ENCODE results near the gene XKR7.

Gene XKR7

DNA sequence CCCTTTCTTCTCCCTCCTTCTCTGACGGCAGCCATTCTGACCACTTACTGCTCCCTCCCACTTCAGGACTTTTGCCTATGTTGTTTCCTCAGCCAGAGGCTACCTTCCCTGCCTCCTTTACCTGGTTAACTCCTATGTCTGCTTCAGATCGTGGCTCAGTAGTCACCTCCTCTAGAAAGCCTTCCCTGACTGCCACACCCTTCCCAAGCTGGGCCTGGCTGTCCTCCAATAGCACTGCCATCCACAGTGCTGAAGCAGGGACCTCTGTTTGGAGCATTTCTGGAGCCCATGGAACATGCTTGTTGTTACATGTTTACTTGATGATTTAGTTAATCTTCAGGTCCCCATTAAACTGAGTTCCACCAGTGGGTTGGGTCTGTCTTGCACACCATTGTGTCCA lies 13.8 kb downstream of the XKR7 start:
- DNase-seq, result no peak

DNA sequence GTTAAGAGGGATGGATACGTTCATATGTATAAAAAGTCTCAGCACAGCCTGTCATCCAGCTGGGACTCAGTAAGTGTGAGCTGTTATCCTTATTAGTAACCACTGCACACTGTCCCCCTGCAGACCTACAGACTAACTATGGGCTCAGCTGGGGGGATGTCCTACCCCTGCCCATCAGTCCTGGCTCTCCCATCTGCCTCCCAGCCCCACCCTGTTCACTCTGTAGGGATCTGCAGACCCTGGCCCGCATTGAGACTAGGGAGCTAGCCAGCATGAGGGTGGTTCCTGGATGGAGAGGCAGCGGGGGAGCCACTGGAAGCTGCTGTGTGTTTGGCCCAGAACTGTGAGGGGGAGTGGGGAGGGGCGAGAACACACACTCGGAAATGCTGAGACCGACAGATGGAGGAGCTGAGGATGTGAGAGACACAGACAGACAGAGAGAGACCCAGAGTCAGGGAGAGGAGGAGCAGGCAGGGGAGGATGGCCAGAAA lies 17.1 kb downstream of the XKR7 start:
- DNase-seq, result no peak

DNA sequence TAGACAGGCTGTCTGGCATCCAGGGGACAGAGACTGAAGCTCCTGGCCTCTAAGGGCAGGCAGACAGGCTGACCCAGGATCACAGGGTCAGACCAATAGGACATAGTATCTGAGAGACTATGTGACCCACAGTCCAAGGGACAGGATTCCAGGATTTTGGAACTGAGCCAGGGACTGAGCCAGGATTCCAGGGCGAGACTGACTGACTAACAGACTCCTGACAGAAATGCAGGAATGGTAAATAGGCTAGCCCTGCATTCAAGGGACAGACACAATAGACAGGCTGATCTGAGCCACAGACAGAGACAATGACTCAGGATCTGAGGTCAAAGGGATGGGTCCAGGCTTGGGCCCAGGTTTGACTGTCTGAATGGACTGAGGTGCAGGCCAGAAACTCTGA lies 19.8 kb downstream of the XKR7 start:
- no peak for DNase-seq

DNA sequence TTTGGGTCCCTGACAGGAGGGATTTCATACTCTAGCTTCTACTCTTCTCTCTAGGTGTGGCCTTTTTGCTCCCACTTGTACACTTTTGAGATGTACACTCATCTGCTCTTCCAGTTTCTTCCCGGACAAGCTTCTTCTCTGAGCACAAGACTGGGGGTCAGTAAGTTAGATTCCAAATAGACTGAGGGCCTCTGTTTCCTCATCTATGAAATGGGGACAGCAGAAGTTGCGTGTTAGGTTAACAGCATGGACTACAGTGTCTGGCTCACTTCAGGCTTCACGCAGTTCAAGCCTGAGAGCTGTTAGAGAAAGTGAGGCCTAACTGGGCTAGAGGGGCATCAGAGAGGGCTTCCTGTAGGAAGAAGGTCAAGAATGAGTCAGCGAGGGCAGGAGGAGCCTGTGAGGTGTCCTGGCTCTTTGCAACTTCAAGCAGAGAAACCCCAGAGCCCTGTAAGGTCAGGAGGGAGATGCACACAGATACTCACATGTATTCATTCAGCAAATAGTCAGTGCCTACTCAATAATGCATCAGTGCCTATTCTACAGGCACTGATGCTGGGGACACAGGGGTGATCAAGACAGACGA lies 20.6 kb downstream of the XKR7 start:
- DNase-seq, result no peak

DNA sequence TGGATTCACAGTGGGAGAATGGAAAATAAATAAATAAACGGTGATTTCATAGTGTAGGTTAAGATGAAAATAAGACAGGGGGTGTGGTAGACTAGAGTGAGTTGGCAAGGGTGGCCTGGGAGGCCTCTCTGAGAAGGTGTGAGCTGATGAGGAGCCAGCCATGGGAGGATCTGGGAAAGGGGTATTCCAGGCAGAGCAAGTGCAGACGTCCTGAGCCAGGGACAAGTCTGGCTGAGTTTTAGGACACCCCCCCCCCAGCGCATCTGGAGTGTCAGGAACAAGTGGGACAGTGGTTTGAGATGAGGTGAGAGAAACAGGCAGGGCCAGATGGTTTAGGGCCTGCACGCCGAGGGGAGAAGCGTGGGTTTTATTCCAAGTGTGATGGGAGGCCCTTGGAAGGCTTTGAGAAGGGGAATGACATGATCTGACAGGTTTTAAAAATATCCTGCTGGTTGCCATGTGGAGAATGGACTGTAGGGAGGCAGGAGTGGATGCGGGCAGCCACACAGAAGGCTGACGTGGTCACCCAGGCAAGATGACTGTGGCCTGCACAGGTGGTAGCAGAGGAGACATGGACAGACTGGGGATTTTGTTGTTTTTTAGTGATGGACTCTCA lies 21.2 kb downstream of the XKR7 start:
- DNase-seq, result no peak

DNA sequence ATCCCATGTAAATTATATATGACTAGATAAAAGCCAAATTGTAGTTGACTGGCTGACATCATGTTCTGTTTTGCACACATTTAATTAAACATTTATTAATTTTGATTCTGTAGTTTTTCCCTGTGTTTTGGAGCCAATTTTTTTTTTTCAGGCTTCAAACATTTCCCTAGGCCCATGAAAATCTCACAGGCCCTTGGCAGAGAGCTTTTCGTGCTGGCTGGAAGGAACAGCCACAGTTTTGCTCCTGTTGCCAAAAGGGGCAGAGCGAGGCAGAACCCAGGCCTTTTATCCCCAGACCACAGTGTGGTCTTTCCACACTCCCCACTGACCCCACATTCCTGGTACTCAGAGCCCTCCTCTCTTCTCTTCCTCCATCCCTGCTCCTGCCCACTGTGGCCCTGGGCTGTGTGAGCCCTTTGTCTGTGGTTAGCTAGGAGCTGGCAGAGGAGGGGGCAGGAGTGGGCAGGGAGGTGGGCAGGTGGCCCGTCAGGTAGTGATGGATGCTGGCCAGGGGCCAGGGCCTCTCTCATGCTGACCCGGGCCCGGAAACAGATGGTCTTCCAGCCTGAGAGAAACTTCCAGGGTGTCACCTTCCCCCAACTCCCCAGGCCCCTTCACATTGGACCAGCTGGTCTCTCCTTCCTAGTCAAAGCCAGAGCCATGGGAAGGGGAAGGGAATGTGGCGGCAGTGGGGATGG lies 22.8 kb downstream of the XKR7 start:
- no peak for DNase-seq

DNA sequence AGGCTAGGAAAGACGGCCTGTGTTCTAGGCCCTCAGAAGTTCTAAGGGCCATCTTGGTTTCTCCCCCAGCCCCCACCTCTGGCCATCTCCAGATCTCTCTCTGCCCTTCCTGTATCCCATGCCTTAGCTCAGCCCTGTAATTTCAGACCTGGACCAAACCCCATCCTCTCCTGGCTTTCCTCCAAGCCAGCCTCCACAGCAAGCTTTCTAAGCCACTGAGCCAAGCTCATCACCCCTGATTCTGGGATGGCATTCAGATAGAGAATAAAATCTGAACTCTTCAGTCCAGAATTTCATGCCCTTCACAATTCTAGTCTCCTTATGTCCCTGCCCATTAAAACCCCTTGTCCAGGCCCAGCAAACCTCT lies 23.4 kb downstream of the XKR7 start:
- DNase-seq, result no peak

DNA sequence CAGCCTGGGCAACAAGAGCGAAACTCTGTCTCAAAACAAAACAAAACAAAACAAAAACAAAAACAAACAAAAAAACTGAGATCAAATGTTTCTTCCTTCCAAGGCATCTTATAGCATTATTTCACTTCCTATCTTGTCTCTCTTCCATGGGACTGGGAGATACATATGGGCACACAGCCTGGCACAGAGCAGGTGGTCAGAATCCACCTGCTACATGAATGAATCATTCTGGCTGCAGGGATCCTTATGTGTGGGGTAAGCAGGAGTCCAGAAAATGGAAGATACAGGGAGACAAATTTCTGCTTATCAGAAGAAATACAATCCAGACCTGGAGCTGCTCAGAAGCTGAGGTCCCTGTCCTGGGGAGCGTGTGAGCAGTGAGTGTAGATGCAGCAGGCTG lies 24.1 kb downstream of the XKR7 start:
- no peak for DNase-seq

DNA sequence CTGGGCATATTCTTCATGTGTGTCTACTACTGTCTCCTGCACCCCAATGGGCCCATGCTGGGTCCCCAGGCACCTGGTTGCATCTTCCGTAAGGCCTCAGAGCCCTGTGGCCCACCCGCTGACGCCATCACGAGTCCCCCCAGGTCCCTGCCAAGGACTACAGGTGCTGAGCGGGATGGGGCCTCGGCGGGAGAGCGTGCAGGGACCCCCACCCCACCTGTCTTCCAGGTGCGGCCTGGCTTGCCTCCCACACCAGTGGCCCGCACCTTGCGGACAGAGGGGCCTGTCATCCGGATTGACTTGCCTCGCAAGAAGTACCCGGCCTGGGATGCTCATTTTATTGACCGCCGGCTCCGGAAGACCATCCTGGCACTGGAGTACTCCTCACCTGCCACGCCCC lies 29.0 kb downstream of the XKR7 start:
- DNase-seq, result no peak

DNA sequence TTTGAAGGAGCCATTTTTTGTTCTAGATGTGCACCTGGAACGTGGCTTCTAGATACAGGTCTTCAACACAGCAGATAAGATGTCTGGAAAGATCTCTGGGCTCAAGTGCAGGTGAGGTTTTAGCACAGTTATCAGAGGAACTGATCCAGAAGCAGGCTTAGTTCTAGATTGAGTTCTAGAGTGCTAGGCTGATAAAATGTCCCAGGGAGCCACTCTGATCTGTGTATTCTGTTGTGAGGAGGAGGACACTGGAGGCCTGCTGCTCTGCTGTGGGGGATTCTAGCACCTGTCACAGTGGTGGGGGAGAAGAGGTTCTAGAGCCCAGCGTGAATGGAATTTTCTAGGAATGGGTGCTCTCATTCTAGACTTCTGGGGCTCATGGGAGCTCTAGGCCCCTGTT lies 30.3 kb downstream of the XKR7 start:
- DNase-seq, result no peak

DNA sequence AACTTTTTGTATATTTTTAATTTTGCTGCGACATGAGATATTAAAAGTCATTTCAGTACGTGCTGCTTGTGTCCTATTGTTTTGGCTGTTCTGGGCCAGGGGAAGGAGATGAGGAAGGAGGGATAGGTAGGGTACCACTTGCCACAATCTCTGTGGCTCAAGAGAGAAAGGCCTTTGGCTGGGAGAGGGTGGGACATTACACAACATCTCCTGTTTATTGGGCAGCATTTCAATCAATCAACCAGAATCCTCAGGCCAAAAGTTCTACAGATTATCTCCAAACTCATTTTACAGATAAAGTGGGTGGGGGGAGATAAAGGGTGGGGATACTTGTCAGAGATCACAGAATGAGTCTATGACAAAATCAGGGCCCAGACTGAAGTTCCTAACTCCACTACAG lies 35.4 kb downstream of the XKR7 start:
- DNase-seq, result no peak

DNA sequence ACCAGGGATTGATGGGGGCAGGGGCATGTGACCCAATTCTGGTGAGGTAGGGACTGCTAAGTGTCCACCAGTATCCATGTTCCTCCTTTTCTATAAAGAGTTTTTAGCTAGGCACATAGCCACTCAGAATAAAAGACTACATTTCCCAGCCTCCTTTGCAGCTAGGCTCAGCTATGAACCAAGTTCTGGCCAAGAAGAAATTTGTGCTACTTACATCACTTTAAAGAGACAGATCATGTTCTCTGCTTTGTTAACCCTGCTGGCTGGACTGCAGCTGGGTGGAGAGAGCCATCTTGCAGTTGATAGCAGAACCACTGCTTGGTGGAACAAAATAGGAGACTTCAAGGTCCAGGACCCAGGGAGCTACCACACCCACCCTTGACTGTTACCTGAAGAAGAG lies 37.0 kb downstream of the XKR7 start:
- no peak for DNase-seq

DNA sequence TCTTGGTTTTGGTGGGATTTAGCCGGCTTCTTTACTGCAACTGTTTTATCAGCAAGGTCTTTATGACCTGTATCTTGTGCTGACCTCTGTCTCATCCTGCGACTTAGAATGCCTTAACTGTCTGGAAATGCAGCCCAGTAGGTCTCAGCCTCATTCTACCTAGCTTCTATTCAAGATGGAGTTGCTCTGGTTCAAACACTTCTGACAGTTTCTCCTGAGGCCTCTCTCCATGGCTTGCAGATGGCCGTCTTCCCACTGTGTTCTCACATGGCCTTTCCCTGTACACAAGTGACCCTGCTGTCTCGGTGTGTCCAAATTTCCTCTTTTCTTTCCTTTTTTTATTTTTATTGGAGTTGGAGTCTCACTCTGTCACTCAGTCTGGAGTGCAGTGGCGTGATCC lies 38.1 kb downstream of the XKR7 start:
- no peak for DNase-seq

DNA sequence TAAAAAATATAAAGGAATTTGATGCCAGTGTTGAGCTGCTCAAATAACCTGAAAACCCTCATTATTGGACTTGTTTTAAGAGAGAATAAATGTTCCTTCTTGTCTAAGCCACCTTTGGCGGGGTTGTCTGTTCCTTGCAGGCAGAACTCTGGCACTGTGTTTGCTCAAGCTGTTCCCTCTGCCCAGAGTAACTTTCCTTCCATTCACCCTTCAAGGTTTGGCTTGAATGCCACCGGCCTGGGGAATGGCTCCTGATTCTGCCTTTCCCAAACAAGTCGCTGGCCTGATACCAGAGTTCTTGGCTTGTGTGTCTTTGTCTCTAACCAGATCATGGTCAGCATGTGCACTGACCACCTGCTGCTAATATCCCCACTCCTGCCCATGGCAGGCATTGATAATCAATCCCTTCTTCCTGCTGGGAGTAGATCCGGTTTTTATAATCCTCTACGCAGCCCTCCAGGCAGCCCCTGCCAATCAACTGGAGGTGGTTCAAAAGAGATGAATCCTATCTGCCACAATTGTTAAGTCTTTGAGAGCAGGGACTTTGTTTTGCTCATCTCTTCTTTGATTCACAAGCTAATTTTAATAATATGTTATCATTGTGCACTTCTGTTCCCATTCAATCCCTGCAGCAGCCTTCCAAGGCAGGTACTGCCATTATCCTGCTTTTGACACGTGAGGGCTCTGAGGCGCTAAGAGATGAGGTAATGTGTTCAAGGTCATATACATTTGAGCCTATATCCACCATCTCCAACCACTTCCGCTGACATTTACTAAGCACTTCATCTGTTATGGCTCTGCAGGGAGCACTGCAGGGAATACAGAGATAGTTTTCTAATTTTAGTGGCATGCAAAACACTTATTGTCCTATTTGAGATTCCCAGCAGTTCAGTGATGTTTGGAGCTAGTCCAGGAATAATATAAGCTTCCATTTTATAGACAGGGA lies 39.2 kb downstream of the XKR7 start:
- no peak for DNase-seq

DNA sequence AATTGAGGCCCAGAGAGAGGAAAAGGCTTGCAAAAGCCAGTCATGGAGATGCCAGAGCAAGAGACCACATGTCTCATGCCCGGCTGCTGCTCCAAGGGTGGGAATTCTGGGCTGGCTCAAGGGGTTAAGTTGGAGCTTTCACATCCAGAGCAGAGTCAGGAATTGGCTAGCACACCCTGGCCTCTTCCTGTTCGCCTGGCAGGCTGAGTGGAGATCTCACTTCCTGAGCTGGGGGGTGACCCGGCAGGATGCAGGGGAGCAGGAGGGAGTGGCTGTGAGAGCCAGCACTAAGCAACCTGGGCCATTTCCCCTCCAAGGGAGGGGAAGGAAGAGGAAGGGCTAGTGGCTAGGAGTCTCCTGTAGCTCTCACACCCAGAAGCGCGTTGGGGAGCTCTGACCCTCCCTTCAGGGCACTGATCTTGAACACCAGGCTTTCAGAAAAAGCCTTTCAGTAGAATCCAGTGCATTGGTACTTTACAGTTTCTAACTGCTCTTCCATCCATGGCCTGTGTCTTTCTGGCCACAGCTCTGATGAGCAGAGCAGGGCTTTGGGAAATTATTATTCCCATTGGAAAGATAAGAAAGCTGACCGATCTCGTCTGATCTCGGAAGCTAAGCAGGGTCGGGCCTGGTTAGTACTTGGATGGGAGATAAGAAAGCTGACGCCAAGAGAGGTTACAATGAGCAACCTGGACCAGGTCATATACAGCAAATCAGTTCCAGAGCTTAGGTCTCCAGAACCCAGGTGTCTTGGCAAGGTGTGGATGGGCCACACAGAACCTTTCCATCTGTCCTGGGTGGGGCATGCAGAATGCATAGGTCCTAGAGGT lies 40.1 kb downstream of the XKR7 start:
- no peak for DNase-seq

DNA sequence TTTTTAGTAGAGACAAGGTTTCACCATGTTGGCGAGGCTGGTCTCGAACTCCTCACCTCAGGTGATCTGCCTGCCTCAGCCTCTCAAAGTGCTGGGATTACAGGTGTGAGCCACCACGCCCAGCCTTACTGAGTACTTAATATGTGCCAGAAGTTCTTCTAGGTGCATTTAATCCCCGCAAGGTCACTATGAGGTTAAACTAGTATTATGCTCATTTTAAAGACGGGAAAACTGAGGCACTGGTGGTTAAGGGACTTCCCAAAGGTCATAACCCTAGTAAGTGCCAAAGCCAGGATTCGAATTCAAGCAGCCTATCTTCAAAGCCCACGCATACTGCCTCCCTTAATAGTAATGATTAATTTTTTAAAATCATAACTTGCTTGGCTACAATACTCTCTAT lies 41.6 kb downstream of the XKR7 start:
- no peak for DNase-seq

DNA sequence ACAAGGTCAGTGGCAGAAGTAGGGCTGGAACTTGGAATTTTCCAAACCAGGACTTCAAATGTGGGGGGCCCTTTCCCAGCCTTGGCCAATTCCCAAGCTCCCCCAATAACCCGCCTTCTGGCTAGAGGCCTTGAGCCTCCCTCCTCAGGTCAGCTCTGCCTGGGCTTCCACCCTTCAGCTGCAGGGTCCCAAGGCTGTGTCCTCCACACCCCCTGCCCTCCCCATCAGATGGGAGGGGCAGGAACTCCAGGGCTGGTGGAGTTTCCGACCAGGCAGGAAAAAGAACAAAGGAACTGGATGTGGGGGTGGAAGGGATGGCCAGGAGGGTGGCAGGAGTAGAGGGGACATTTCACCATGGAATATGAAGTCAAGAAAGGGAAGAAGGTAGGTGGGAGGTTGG lies 42.1 kb downstream of the XKR7 start, which contains the start of gene CCM2L:
TSS of gene CCM2L (plus strand) at position 338 of the 400 bp plus-strand sequence. CDS start at position 355, 17 bp downstream.
- no peak for DNase-seq

DNA sequence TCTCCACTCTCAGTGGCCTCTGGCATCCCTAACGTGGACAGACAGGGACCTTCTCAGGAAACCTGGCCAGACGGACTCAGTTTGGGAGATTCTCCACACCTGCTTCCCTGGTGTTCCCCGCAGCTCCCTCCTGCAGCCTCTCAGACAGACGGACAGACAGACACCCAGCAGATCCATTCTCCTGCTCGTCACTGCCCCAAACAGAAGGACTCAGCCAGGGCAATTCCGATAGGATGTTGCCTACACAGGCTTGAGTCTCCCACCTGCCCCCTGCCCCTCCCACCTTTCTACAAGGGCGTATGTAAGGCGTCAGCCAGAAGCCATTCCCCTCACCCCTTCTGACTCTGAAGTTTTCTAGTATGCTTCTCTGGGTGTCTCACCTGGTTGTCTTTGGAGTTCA lies 42.7 kb downstream of the XKR7 start:
- no peak for DNase-seq

DNA sequence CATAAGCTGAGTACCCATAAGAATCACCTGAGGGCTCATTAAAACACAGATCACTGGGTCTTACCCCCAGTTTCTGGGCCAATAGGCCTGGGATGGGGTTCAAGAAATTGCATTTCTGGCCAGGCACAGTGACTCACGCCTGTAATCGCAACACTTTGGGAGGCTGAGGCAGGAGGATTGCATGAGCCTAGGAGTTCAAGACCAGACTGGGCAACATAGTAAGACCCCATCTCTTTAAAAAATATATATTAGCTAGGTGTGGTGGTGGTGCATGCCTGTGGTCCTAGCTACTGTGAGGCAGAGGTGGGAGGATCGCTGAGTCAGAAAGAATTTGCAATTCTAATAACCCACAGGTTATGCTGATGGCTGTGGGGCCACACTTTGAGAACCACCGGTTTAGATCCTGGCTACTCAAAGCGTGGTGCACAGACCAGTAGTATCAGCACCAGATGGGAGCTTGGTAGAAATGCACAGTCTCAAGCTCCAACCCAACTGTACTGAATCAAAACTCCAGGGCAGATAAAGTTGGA lies 44.3 kb downstream of the XKR7 start:
- DNase-seq, result no peak

DNA sequence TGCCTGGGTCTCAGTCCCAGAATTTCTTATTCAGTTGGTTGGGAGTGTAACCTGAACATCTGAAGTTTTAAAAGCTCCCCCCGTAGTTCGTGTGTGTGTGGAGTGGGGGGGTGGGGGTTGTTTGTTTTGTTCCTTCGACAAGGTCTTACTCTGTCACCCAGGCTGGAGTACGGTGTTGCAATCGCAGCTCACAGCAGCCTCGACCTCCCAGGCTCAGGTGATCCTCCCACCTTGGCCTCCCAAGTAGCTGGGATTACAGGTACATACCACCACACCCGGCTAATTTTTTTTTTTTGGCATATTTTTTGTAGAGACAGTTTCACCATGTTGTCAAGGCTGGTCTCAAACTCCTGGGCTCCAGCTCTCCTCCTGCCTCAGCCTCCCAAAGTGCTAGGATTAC lies 45.4 kb downstream of the XKR7 start:
- no peak for DNase-seq

DNA sequence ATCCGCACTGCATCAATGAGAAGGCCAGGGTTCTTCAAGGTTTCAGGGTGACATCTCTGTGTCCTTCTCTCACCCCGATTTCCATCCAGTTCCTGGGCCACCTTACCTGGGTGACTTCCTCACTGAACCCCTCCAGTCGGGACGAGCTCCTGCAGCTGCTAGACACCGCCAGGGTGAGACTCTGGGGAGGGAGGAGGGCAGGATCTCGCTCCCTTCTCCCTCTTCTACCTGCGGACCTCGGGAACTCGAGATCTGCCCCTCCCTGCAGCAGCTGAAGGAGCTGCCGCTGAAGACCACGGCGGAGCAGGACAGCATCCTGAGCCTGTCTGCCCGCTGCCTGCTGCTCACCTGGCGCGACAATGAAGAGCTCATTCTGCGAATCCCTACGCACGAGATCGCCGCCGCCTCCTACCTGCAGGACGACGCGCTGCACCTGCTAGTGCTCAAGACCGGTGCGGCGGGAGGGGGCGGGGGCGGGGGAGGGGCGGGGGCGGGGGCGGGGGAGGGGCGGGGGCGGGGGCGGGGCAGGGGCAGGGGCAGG lies 49.8 kb downstream of the XKR7 start:
- DNase-seq, result no peak

All from GOT3 (cell line).